Natural killer cell (primary cell): ENCODE results near the gene BMPR2. TPM values are rescaled to one million over a fixed set of nuclear protein-coding genes. Genes with fewer than 3 reads are reported as not detected.

Source experiments
- ATAC-seq, 3 donors: fragments of 150-1000 bp in 2 of 3; fragments of 200-7000 bp in 1 of 3; cut with Tn5 transposase; 1 replicate in 1 of 3; 2 replicates in 2 of 3; pipeline ENCODE4 v1.10.0; 2021; ENCODE audit warnings: mild to moderate bottlenecking in 2 of 3, moderate library complexity in 2 of 3
- DNase-seq, 2 donors: peaks; one replicate each; pipeline versions ENCODE4 v3.0.0 to v3.0.0-alpha.2; 2013 to 2021; ENCODE audit warnings: mixed read lengths in 1 of 2
- H3K27ac ChIP-seq: one replicate; pipeline ENCODE4 v1.5.1; 2013; ENCODE audit warnings: mild to moderate bottlenecking, low read length
- H3K27me3 ChIP-seq: one replicate; pipeline ENCODE4 v1.6.1; 2013; ENCODE audit warnings: low read length; ENCODE audit not compliant: control insufficient read depth, insufficient read depth
- H3K36me3 ChIP-seq: one replicate; pipeline ENCODE4 v1.6.1; 2013; ENCODE audit warnings: low read length; ENCODE audit not compliant: control insufficient read depth, insufficient read depth
- H3K4me1 ChIP-seq: one replicate; pipeline ENCODE4 v1.6.1; 2013; ENCODE audit warnings: low read length; ENCODE audit not compliant: control insufficient read depth, insufficient read depth
- H3K4me3 ChIP-seq: one replicate; pipeline ENCODE4 v1.5.1; 2013; ENCODE audit warnings: low read length
- H3K9me3 ChIP-seq: one replicate; pipeline ENCODE4 v1.6.1; 2013; ENCODE audit warnings: low read length; ENCODE audit not compliant: control insufficient read depth, insufficient read depth
- H3K27ac Mint-ChIP-seq, 2 donors: one replicate each; pipeline ENCODE4 v1.8.0; 2022; ENCODE audit warnings: mild to moderate bottlenecking in 2 of 2, mixed read lengths in 2 of 2, moderate library complexity in 1 of 2
- H3K27me3 Mint-ChIP-seq, 2 donors: one replicate each; pipeline ENCODE4 v1.8.0; 2022; ENCODE audit warnings: low read depth in 2 of 2, mixed read lengths in 2 of 2
- H3K36me3 Mint-ChIP-seq: one replicate; pipeline ENCODE4 v1.8.0; 2022; ENCODE audit warnings: mixed read lengths
- H3K4me1 Mint-ChIP-seq, 2 donors: one replicate each; pipeline ENCODE4 v1.8.0; 2022; ENCODE audit warnings: mixed read lengths in 2 of 2
- H3K4me3 Mint-ChIP-seq: one replicate; pipeline ENCODE4 v1.8.0; 2022; ENCODE audit warnings: mild to moderate bottlenecking, moderate library complexity, mixed read lengths
- H3K9me3 Mint-ChIP-seq, 2 donors: one replicate each; pipeline ENCODE4 v1.8.0; 2022; ENCODE audit warnings: mixed read lengths in 2 of 2
- WGBS: methylation state at CpG from one replicate; pipeline ENCODE4 v1.1.7; 2013; ENCODE audit warnings: missing lambda C conversion rate; ENCODE audit not compliant: insufficient coverage; 5-methylcytosine and 5-hydroxymethylcytosine counted together
- intact Hi-C: fragments of 100-400 bp; cut with micrococcal nuclease; formaldehyde crosslinking; loops from one replicate; pipeline ENCODE4 v1.14.2; 2022
- total RNA-seq, 4 donors: library from RNA; stranded (reverse); fragments of 120-200 nt in 1 of 4; gene quantifications; one replicate each; pipeline versions ENCODE4 v1.2.3 to v1.2.4, GENCODE V29; 2013 to 2022
- TF ChIP-seq, protein P1 (sequence below): fragments of 200-600 bp; IDR thresholded peaks from one replicate; pipeline ENCODE4 v1.8.0; 2022; ENCODE audit warnings: antibody characterized with exemption

The BMPR2 gene
- total RNA-seq, 3 donors from 2014 or later (not counting 1 experiment from before 2014, with no cell fraction given): 17.8 to 25.5 (median 23.2) TPM

DNA sequence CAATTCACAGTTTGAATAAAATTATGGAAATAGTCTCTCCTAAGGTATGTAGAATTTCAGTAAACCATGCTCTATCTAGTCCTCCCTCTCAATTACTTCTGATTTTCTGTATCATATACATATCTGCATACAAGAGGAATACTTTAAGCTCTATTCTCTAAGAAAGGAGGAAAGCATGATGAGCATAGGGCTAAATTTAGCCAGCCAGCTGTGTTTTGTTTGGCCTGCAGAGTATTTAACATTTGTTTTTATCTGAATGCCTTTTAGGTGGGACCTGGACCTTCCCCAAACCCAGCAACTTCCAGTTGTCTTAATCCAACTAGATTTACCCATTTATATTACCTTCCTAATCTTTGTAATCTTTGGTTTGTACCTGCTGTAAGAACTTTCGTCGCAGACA, 216.4 kb downstream of the BMPR2 start:
- Histone ChIP-seq H3K4me3 (no peak overlapping the region), H3K9me3 (no peaks in the 10 kb centered on the region), H3K27ac (no peak overlapping the region), H3K36me3 (no peaks in the 10 kb centered on the region), H3K4me1 (peaks cover 6% of the 10 kb centered on the region), H3K27me3 (no peaks in the 10 kb centered on the region)
- DNase-seq (no peak), ATAC-seq (no peak)
- H3K4me3 Mint-ChIP-seq: no peak overlapping the region
- 95% methylated on average over 2 of the region's 2 CpGs for WGBS
- H3K27me3 Mint-ChIP-seq: peaks cover 6 to 8% of the 10 kb centered on the region in 2 donors
- no peak overlapping the region for H3K27ac Mint-ChIP-seq
- H3K9me3 Mint-ChIP-seq: no peaks in the 10 kb centered on the region
- TF ChIP-seq, protein P1, sequence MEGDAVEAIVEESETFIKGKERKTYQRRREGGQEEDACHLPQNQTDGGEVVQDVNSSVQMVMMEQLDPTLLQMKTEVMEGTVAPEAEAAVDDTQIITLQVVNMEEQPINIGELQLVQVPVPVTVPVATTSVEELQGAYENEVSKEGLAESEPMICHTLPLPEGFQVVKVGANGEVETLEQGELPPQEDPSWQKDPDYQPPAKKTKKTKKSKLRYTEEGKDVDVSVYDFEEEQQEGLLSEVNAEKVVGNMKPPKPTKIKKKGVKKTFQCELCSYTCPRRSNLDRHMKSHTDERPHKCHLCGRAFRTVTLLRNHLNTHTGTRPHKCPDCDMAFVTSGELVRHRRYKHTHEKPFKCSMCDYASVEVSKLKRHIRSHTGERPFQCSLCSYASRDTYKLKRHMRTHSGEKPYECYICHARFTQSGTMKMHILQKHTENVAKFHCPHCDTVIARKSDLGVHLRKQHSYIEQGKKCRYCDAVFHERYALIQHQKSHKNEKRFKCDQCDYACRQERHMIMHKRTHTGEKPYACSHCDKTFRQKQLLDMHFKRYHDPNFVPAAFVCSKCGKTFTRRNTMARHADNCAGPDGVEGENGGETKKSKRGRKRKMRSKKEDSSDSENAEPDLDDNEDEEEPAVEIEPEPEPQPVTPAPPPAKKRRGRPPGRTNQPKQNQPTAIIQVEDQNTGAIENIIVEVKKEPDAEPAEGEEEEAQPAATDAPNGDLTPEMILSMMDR: no peak
- H3K4me1 Mint-ChIP-seq: peaks cover 7% of the 10 kb centered on the region in 2 donors
- no peaks in the 10 kb centered on the region for H3K36me3 Mint-ChIP-seq
- intact Hi-C loops: no loop called here

GRCh38 chr2:202599105-202599504, 223.0 kb downstream of the BMPR2 start:
- Histone ChIP-seq H3K4me3 (no peak overlapping the region), H3K27ac (no peak overlapping the region), H3K9me3 (no peaks in the 10 kb centered on the region), H3K27me3 (no peaks in the 10 kb centered on the region), H3K36me3 (no peaks in the 10 kb centered on the region), H3K4me1 (peaks cover 7% of the 10 kb centered on the region)
- H3K27ac Mint-ChIP-seq: no peak overlapping the region
- peaks cover 10 to 11% of the 10 kb centered on the region in 2 donors for H3K4me1 Mint-ChIP-seq
- no peaks in the 10 kb centered on the region for H3K9me3 Mint-ChIP-seq
- H3K4me3 Mint-ChIP-seq: no peak overlapping the region
- H3K27me3 Mint-ChIP-seq: no peaks in the 10 kb centered on the region
- WGBS: 91% methylated on average over 2 of the region's 2 CpGs
- ATAC-seq: no peak
- TF ChIP-seq, protein P1: no peak
- H3K36me3 Mint-ChIP-seq: no peaks in the 10 kb centered on the region
- no peak for DNase-seq
- intact Hi-C loops: no loop called here

- peaks cover 7% of the 10 kb centered on the region for H3K4me1 ChIP-seq
- no peak overlapping the region for H3K27ac ChIP-seq
- DNase-seq: no peak
- no peak for ATAC-seq
- Mint-ChIP-seq H3K27ac (no peak overlapping the region), H3K27me3 (no peaks in the 10 kb centered on the region), H3K4me1 (peaks cover 10 to 11% of the 10 kb centered on the region in 2 donors), H3K4me3 (no peak overlapping the region), H3K9me3 (no peaks in the 10 kb centered on the region), H3K36me3 (no peaks in the 10 kb centered on the region)
- H3K4me3 ChIP-seq: no peak overlapping the region
- no peaks in the 10 kb centered on the region for H3K36me3 ChIP-seq
- TF ChIP-seq, protein P1: no peak
- intact Hi-C loops: no loop called here
- WGBS: 92% methylated on average over 1 of the region's 4 CpGs
- H3K9me3 ChIP-seq: no peaks in the 10 kb centered on the region
- no peaks in the 10 kb centered on the region for H3K27me3 ChIP-seq
Observed at GRCh38 chr2:202599911-202600310, 223.8 kb downstream of the BMPR2 start.

- no peak overlapping the region for H3K27ac ChIP-seq
- Mint-ChIP-seq H3K27me3 (no peaks in the 10 kb centered on the region), H3K36me3 (no peaks in the 10 kb centered on the region), H3K4me1 (peaks cover 10 to 11% of the 10 kb centered on the region in 2 donors), H3K27ac (no peak overlapping the region), H3K9me3 (no peaks in the 10 kb centered on the region), H3K4me3 (no peak overlapping the region)
- 44% methylated on average over 3 of the region's 4 CpGs for WGBS
- no peaks in the 10 kb centered on the region for H3K9me3 ChIP-seq
- TF ChIP-seq, protein P1: no peak
- no peaks in the 10 kb centered on the region for H3K27me3 ChIP-seq
- DNase-seq (no peak), ATAC-seq (no peak)
- no peaks in the 10 kb centered on the region for H3K36me3 ChIP-seq
- no peak overlapping the region for H3K4me3 ChIP-seq
- intact Hi-C loops: no loop called here
- peaks cover 7% of the 10 kb centered on the region for H3K4me1 ChIP-seq
Observed at GRCh38 chr2:202604699-202605098, 228.6 kb downstream of the BMPR2 start.
